OCI-LY3 (cell line): ENCODE measurements around the gene TOP1.

ENCODE experiments used
- EZH2phosphoT487 ChIP-seq: fragments of 200-600 bp; shearing (Covaris generic); IDR thresholded peaks from 2 replicates; pipeline ENCODE4 v1.6.1; 2018; ENCODE audit warnings: antibody characterized with exemption, mixed run types, low read depth
- TF ChIP-seq, protein P1 (sequence below): fragments of 200-600, 300-600 bp; sonication (generic); IDR thresholded peaks from 2 replicates; pipeline ENCODE4 v1.5.1; 2014; ENCODE audit warnings: antibody characterized with exemption, low read length, low read depth

DNA sequence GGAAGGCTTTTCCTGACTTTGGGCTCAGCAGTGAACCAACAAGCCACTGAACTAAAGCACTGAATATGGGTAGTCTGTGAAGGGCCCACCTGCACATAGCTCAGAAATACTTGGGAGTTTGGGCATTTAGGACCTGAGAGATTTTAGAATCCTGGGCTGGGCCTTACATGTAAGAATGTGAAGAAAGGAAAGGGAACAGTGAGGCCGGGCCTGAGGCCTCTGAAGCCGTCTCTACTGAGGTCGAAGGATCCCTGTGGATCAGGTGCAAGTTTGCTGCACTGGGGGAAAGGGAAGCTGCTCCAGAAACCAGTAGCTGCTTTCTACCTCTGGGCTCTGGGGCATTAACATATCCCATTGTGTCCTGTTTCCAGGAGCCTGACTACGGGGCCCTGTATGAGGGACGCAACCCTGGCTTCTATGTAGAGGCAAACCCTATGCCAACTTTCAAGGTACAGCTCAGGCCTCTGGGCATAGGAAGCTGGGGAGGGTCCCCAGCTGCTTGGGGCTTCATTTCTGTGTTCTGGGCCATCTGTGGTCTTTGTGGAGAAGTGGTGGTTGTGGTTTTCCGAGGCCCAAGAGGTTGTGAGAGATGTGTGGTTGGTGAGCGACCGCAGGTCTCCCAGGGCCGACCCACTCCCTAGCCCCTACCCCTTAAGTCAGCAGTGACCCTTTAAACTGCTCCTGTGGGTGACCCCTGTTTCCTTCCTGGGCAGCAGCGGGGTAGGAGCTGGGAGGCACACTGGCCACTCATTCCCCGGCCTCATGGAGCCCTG lies 139.0 kb downstream of the TOP1 start:
- TF ChIP-seq, protein P1, sequence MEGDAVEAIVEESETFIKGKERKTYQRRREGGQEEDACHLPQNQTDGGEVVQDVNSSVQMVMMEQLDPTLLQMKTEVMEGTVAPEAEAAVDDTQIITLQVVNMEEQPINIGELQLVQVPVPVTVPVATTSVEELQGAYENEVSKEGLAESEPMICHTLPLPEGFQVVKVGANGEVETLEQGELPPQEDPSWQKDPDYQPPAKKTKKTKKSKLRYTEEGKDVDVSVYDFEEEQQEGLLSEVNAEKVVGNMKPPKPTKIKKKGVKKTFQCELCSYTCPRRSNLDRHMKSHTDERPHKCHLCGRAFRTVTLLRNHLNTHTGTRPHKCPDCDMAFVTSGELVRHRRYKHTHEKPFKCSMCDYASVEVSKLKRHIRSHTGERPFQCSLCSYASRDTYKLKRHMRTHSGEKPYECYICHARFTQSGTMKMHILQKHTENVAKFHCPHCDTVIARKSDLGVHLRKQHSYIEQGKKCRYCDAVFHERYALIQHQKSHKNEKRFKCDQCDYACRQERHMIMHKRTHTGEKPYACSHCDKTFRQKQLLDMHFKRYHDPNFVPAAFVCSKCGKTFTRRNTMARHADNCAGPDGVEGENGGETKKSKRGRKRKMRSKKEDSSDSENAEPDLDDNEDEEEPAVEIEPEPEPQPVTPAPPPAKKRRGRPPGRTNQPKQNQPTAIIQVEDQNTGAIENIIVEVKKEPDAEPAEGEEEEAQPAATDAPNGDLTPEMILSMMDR: no peak
- no peak for TF ChIP-seq EZH2phosphoT487
